ENCODE results near the gene ASZ1. TPM values are rescaled to one million over a fixed set of nuclear protein-coding genes. Genes with fewer than 3 reads are reported as not detected.

Gene ASZ1
- not detected for total RNA-seq

GRCh38 chr7:117427258-117427701 is at the start of gene ASZ1:
TSS of gene ASZ1 (minus strand) at chr7:117427493. CDS start at chr7:117427460, 33 bp downstream.

GRCh38 chr7:117322741-117323304 is 104.5 kb downstream of the ASZ1 start, which contains the start of gene WNT2:
TSS of gene WNT2 (minus strand) at chr7:117323058. CDS start at chr7:117322989, 69 bp downstream.

Other genes with a start within 250 kb of the ASZ1 start
- 0.31 TPM for gene WNT2, start 104.4 kb downstream of the ASZ1 start, total RNA-seq
- 0.94 TPM for gene CFTR, start 52.5 kb upstream of the ASZ1 start, total RNA-seq